GM19351 (cell line): ENCODE measurements around the gene LCAT.
A peak's percentile ranks its signal among the peaks of the same experiment; 100 is the strongest.

ENCODE experiments used
- ATAC-seq: cut with Tn5 transposase; IDR thresholded peaks from one replicate; pipeline ENCODE4 v1.9.1; 2021; ENCODE audit warnings: mild to moderate bottlenecking, moderate library complexity; ENCODE audit not compliant: unreplicated experiment

LCAT gene

GRCh38 chr16:67969254-67970039, 25.5 kb upstream of the LCAT start:
- peak; percentile 18 for ATAC-seq

GRCh38 chr16:67968400-67969253, 24.7 kb upstream of the LCAT start, which contains the start of gene SLC12A4:
Gene SLC12A4, minus strand, starts transcription at chr16:67968637. Its CDS starts 84 bp downstream, at chr16:67968553.
- peak; percentile 71 for ATAC-seq

DNA sequence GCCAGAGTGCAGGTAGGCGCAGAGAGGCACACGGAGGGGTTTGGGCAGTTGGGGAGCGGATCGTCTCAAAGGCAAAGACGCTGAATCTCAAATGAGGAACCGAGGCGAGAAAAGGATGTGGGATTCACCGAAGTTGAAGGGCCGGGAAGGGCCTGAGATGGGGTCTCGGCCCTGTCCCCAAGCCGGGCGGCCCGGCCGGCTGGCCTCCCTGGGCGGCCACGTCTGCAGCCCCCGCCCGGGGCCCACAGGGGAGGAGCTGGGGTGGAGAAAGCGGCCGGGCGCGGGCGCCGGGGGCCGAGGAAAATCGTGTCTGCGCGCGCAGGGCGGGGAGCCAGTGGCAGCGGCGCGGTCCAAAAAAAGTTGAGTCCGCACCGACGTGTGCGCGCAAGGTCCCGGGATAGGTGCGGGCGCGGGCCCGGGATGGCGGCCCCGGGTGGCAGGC, 24.1 kb upstream of the LCAT start:
- peak; percentile 23 for ATAC-seq

- ATAC-seq: no peak
These were observed 23.4 kb upstream of the LCAT start for GRCh38 chr16:67967183-67967957.

DNA sequence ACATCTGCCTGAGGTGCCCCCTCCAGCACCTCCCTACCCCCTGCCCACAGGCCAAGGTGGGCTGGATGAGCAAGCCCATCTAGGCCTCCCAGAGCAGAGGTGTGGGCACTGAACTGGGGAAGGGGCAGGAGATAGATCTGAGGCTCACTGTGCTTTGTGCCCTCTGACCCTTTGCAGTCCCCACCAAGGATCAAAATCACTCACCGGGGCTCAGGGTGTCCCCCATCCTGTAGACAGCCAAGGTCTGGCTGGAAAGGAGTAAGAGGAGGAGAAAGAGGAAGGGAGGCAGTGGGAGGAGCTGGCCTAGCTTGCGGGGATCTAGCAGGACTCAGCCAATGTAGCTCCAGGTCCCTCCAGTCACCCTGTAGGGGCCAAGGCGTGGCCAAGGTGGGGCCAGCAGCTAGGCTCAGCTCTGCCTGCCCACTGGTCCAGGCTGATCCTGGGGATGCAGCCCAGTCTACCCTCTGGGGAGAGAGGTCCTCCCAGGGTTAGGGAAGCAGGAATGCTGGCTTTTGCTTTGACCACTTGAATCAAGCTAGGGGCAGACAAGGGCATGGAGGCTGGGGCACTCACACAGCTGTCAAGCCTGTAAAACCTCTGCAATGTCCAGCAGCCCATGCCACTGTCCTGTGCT, 22.7 kb upstream of the LCAT start:
- no peak for ATAC-seq

- no peak for ATAC-seq
These were observed 22.0 kb upstream of the LCAT start for GRCh38 chr16:67965668-67966548.

DNA sequence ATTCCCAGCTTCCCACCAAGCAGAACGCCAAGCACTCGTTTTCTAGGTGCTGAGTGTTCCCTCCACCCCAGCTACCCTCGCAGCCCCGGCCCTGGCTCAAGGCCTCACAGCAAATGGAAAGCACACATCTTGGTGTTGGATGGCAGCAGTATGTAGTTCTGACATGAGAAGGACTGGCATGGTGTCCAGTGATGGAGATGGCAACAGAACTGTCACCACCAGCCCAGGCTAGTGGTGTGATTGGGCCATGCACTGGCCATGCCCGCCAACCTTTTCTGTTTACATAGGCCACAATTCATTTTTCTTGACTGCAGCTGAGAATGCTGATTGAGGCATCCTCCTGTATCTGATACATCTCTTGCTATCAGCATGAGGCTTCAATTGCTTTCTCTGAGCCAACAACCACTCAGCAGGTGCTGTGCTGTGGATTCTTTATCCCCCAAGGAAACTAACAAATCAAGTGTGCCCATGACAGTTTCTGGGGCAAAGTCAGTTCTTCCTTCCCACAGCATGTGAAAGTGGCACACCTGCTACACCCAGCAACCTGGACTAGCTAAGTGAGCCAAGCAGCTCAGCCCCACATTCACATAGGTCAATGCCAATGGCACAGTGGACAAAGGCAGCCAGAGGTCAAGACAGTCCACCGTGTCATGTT, 20.7 kb upstream of the LCAT start:
- no peak for ATAC-seq

DNA sequence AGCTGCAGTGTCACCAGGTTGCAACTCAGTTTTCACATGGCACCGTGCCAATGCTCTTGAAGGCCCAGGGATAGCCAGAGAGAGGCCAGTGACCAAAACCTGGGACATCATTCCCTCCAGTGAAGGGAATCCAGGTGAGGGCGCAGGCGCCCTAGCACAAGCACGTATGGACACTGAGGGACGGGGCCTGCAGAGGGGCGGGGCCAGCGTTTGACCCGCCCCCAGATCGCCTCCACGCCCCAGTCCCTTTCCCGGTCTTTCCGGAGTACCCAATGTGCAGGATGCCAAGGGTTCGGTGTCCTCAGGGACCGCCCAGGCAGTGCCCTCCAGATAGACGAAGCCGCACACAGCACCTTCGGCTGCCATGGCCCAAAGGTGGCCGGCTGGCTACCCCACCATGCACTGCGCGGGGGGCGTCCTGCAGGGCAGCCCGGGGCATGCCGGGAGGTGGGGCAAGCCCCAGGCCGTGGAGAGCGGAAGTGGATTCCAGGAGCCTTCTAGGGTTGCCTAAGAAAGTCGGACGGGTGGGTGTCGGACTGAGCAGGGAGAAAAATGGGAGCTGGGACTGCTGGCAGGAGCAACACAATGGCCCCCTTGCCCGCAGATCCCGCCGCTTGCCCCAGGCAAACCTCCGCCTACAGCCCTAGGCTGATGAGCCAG, 19.9 kb upstream of the LCAT start:
- ATAC-seq: no peak

- no peak for ATAC-seq
These were observed 19.4 kb upstream of the LCAT start for GRCh38 chr16:67963292-67963661.

- ATAC-seq: no peak
These were observed 18.2 kb upstream of the LCAT start for GRCh38 chr16:67962135-67962534.

GRCh38 chr16:67961551-67961957, 17.6 kb upstream of the LCAT start:
- no peak for ATAC-seq

DNA sequence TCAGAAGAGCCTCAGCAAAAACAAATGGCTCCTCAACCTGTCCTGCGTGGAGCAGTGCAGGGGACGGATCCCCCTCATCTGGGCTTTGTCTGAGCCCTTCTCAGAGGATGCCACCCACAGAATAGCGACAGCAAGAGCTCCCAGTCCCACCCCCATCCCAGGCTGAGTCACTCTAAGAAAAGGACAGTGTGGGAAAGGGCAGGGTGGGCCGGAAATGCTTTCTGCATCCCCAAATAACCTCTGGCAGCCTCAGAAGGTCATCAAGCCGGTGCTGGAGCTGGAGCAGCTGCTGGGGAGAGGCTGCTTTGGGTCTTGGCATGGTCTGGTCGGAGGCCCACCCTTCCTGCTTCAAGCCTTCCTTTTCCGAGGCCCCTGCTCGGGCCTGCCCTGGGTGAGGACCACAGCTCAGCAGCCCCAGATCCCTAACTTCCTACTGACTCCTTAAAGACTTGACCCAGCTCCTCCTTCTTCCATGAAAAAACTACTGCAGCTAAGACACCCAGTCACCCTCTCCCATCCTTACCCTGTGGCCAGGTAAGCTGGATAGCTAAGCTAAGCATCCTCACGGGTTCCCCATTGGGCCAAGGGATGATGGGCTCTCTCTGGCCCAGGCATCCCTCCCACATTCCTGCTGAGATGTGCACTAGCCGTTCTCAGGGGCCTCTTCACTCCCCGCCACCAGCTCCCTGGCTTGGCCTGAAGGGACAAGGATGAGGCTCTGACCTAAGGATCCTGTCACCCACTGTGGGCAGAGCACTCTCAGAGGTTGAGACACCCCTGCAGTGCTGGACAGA, 15.8 kb upstream of the LCAT start:
- ATAC-seq: no peak

- no peak for ATAC-seq
These were observed 13.7 kb upstream of the LCAT start for GRCh38 chr16:67957622-67958021.

DNA sequence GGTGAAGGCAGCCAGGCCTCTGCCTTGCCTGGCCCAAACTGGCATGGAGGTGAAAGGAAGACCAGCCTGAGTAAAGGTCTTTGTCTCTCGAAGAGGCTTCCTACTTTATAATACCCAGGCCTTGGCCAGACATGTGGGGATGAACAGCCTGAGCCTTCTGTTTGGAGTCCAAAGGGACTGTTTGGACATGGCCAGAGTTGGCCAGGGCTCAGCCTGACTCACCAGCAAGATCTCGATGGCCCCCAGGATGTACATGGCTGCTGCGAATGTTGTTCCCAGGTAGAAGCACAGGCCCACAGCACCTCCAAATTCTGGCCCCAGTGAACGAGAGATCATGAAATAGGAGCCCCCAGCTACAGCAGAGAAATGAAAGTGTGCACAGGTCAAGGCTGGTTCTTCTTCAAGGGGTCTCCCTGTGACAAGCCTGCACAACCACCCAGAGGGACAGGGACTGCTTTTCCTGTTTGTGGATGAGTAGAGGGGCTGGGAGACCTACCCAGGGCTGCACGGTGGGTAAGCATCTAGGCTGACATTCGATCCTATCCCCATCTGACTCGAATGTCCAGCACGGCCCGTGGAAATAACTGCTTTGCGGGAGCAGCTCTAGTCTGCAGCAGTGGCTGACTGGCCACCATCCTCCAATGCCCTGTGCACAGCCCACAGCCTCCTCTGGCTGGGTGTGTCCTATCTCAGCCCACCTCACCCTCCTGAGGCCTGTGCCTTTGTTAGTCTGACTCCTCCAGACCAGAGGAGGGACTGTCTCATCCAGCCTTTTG, 10.7 kb upstream of the LCAT start:
- ATAC-seq: no peak

DNA sequence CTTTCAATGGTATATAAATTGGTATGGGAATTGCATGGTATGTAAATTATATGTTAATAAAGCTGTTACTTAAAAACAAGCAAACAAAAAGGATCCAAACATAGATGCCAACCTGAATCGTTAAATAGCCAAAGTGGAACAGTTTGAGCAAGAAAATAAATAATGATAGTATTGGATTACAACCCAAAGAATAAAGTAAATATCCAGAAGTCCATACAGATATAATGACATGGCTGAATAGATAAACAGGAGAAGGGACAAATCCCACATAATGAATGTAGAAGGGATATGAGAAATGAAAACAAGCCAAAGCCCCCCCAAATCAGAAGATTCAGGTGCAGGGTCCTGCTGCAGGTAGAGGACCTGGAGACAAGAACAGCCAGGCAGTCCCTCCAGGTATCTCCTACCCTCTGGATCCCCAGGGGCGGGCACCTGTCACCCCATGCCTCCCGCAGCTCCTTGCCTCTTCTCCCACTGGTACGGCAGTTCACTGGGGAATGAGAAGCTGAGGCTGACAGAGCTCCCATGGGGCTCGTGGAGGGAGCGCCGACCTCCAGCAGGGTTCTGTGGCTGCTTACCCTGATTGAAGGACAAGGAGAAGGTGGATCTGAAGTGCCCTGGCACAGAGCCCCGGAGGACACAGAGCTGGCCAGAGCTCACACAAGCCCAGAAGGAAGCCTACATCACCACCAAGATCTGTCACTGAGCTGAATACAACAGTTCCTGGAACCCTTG, 9.9 kb upstream of the LCAT start:
- no peak for ATAC-seq

DNA sequence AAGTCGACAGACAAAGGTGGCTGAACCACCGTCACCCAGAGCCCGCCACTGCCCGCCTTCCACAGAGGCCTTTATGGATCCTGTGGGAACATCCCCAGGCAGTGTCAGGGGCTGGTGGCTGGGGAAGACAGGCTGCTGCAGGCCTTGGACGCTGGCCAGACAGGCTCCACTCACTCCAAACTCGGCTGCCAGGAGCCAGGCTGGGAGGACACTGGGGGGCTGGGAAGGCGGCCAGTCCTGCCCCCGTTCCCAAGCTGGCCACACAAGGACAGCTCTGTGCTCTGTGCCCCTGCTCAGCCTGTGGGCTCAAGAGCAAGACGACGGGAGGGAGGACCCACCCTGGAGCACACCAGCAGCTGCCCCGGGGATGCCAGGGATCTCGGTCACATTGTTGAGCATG, 7.6 kb upstream of the LCAT start:
- ATAC-seq: no peak
